ENCODE measurements around the gene RRAGC. TPM values are rescaled to one million over a fixed set of nuclear protein-coding genes. Genes with fewer than 3 reads are reported as not detected.
A peak's percentile ranks its signal among the peaks of the same experiment; 100 is the strongest.

Gene RRAGC
- total and polyA plus RNA-seq, 9 of the 15 experiments (the other 6 are each of a cell fraction or from before 2014, with no cell fraction given), result 3.9 to 16.9 (median 10.9) TPM

DNA sequence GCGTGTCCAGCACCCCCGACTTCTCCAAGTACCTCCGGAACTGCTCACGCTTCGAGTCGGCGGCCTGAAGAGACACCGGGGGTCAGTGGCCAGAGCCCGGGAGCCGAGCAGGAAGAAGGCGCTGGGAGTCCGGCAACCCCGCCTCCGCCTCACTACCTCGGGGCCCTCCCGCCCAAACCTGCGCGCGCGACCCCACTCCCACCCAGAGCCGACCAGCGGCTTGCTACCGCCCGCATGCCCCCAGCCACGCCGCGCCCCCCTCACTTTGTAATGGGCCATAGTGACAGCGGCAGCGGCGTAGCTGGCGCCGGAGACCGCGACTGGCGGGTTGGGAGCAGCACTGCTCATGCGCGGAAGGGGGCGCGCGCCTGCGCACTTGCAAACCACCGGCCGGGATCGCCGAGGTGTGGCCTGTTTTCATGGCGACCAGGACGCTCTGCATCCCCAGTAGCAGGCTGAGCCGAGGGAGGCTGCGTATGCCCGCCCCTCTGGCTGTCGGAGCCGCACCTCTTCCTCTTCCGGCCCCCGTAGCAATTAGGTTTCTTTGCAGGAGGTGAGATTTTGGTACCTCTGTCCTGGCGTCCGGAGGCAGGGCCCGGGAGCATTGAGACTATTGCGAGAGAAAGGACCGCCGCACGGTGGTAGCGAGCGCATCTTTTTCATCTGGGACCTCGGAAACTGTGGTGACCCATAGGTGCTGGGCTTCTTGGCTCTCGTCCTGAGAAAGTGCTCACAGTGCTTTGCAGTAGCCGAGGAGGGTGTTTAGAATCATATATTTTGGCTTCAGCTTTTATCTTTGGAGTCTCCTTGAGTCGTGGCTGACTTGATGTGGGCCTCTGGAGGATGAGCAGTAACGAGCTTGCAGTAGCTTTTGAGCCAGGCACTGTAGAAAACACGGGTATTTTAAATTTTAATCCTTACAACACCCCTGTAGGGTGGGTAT lies 13.7 kb upstream of the RRAGC start, which contains the start of gene MYCBP (continued):
- TF ChIP-seq EP400 (IDR thresholded peaks at IDR 0.05) (peak; percentile 37; the same call in 1 of the 2 replicates), CBX8 (IDR thresholded peaks at IDR 0.05; ENCODE audit: borderline replicate concordance, extremely low read depth, low read depth, low read length, poor library complexity, severe bottlenecking) (no peak), MED1 (CRISPR knock-in tag; IDR thresholded peaks at IDR 0.05; ENCODE audit: borderline replicate concordance) (no peak), JUN (IDR thresholded peaks at IDR 0.05; ENCODE audit: borderline replicate concordance, low read depth, low read length) (peak; percentile 52; the same call in 1 of the 2 replicates), JUN (CRISPR knock-in tag; IDR thresholded peaks at IDR 0.05; ENCODE audit: borderline replicate concordance) (no peak), LCOR (CRISPR knock-in tag; IDR thresholded peaks at IDR 0.05) (peak; percentile 83; the same call in 1 of the 2 replicates), SMAD4 (CRISPR knock-in tag; conservative IDR thresholded peaks at IDR 0.05) (no peak; the same call in 1 of the 2 replicates), SP1 (CRISPR knock-in tag; IDR thresholded peaks at IDR 0.05) (peak; percentile 85), TCF7L2 (IDR thresholded peaks at IDR 0.05; ENCODE audit: low read depth, low read length) (0 out of 2 replicates have a peak, but pooled peaks have one; percentile 15), NR0B1 (IDR thresholded peaks at IDR 0.05; ENCODE audit: partially characterized antibody) (no peak), KDM2B (CRISPR knock-in tag; IDR thresholded peaks at IDR 0.05) (no peak), RBFOX2 (IDR thresholded peaks at IDR 0.05; ENCODE audit: low read depth, low read length) (peak; percentile 73), RBM39 (optimal IDR thresholded peaks at IDR 0.05; ENCODE audit: low read depth, low read length) (no peak), TARDBP (IDR thresholded peaks at IDR 0.05) (0 out of 2 replicates have a peak, but pooled peaks have one; percentile 21), CCAR2 (IDR thresholded peaks at IDR 0.05; ENCODE audit: low read depth, low read length) (no peak), EZH2 (IDR thresholded peaks at IDR 0.05; ENCODE audit: borderline replicate concordance, low read depth, low read length) (no peak), PCBP2 (IDR thresholded peaks at IDR 0.05; ENCODE audit: low read depth, low read length, poor library complexity, severe bottlenecking) (no peak), RNF2 (IDR thresholded peaks at IDR 0.05) (no peak), CREB3L1 (IDR thresholded peaks at IDR 0.05; ENCODE audit: borderline replicate concordance, low read depth) (no peak), KLF6 (CRISPR knock-in tag; IDR thresholded peaks at IDR 0.05; ENCODE audit: borderline replicate concordance) (no peak), DPF2 (IDR thresholded peaks at IDR 0.05) (no peak), RFX1 (IDR thresholded peaks at IDR 0.05) (peak; percentile 98), MTA1 (IDR thresholded peaks at IDR 0.05; ENCODE audit: borderline replicate concordance) (no peak)
- TF ChIP-seq, protein P1, sequence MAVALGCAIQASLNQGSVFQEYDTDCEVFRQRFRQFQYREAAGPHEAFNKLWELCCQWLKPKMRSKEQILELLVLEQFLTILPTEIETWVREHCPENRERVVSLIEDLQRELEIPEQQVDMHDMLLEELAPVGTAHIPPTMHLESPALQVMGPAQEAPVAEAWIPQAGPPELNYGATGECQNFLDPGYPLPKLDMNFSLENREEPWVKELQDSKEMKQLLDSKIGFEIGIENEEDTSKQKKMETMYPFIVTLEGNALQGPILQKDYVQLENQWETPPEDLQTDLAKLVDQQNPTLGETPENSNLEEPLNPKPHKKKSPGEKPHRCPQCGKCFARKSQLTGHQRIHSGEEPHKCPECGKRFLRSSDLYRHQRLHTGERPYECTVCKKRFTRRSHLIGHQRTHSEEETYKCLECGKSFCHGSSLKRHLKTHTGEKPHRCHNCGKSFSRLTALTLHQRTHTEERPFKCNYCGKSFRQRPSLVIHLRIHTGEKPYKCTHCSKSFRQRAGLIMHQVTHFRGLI (CRISPR knock-in tag; IDR thresholded peaks at IDR 0.05), result no peak
